ENCODE data around the gene MUC4.

GRCh38 chr3:195699388-195699771 lies 112.3 kb downstream of the MUC4 start:
- no peak for TF ChIP-seq CTCF (IDR thresholded peaks at IDR 0.05; ENCODE audit: low read length)
- no peak for TF ChIP-seq EZH2 (IDR thresholded peaks at IDR 0.05; ENCODE audit: borderline replicate concordance, low read length)

Measured in OCI-LY1 (cell line).